SU-DHL-6 (cell line): ENCODE measurements around the gene ARHGAP1.

Experiments used
- H2AFZ ChIP-seq: fragments of 200-600 bp; sonication (generic); 2 replicates; pipeline ENCODE4 v1.6.1; 2014; ENCODE audit warnings: low read depth, mild to moderate bottlenecking, moderate library complexity, mixed read lengths, antibody characterized with exemption, low read length; ENCODE audit not compliant: severe bottlenecking
- H3F3A ChIP-seq: fragments of 200-600 bp; shearing (Covaris generic); 2 replicates; pipeline ENCODE4 v1.6.0; 2016; ENCODE audit warnings: antibody characterized with exemption, mild to moderate bottlenecking; ENCODE audit not compliant: insufficient read depth
- H3K27ac ChIP-seq: fragments of 200-600 bp; sonication (generic); 2 replicates; pipeline ENCODE4 v1.5.1; 2016; ENCODE audit warnings: low read depth, mild to moderate bottlenecking, low read length, moderate library complexity, mixed read lengths
- H3K27me3 ChIP-seq: fragments of 200-600 bp; sonication (generic), shearing (Covaris generic); 2 replicates; pipeline ENCODE4 v1.6.0; 2014; ENCODE audit warnings: mild to moderate bottlenecking, low read length
- H3K36me3 ChIP-seq: fragments of 200-600 bp; sonication (generic); 2 replicates; pipeline ENCODE4 v1.6.1; 2014; ENCODE audit warnings: mild to moderate bottlenecking, low read length, mixed read lengths
- H3K4me2 ChIP-seq: fragments of 300-600, 200-600 bp; shearing (Covaris generic), sonication (generic); 2 replicates; pipeline ENCODE4 v1.6.0; 2014; ENCODE audit warnings: low read length, low read depth, mild to moderate bottlenecking; ENCODE audit not compliant: poor library complexity, severe bottlenecking
- H3K4me3 ChIP-seq: fragments of 200-600 bp; sonication (generic); 2 replicates; pipeline ENCODE4 v1.5.1; 2014; ENCODE audit warnings: antibody characterized with exemption, low read length, mild to moderate bottlenecking, mixed read lengths; ENCODE audit not compliant: insufficient read depth, poor library complexity, severe bottlenecking
- H3K79me2 ChIP-seq: fragments of 200-600 bp; sonication (generic); 2 replicates; pipeline ENCODE4 v1.6.1; 2014; ENCODE audit warnings: mild to moderate bottlenecking, low read length, moderate library complexity; ENCODE audit not compliant: insufficient read depth
- H3K9ac ChIP-seq: fragments of 200-600 bp; sonication (generic); 2 replicates; pipeline ENCODE4 v1.7.0; 2014; ENCODE audit warnings: mild to moderate bottlenecking, low read length
- H3K9me2 ChIP-seq: fragments of 200-600 bp; sonication (generic); replicated peaks from 2 replicates; pipeline ENCODE4 v1.6.1; 2014; ENCODE audit warnings: low read length; ENCODE audit not compliant: insufficient read depth
- H3K9me3 ChIP-seq: fragments of 200-600 bp; sonication (generic); 2 replicates; pipeline ENCODE4 v1.6.1; 2014; ENCODE audit warnings: low read length, mixed read lengths; ENCODE audit not compliant: insufficient read depth
- H4K20me1 ChIP-seq: fragments of 200-600 bp; sonication (generic); 2 replicates; pipeline ENCODE4 v1.6.1; 2014; ENCODE audit warnings: low read depth, mild to moderate bottlenecking, antibody characterized with exemption, low read length, moderate library complexity, mixed read lengths
- CTCF ChIP-seq: fragments of 200-600 bp; sonication (generic); IDR thresholded peaks from one replicate; pipeline ENCODE4 v1.5.1; 2017; ENCODE audit warnings: antibody characterized with exemption, mild to moderate bottlenecking, low read length, moderate library complexity; ENCODE audit not compliant: insufficient read depth, poor library complexity, severe bottlenecking
- EZH2phosphoT487 ChIP-seq: fragments of 200-600 bp; sonication (generic), shearing (Covaris generic); conservative IDR thresholded peaks from 2 replicates; pipeline ENCODE4 v1.6.1; 2018; ENCODE audit warnings: mild to moderate bottlenecking, antibody characterized with exemption, low read length, moderate library complexity, mixed read lengths

The ARHGAP1 gene

GRCh38 chr11:46693597-46694012 lies 6.8 kb downstream of the ARHGAP1 start:
- no peak overlapping the region for H2AFZ ChIP-seq
- no peaks in the 10 kb centered on the region for H3K9me2 ChIP-seq
- peaks cover under 1% of the 10 kb centered on the region; the same call in 1 of the 2 replicates for H3K79me2 ChIP-seq
- no peaks in the 10 kb centered on the region for H3K27me3 ChIP-seq
- no peaks in the 10 kb centered on the region for H3K9me3 ChIP-seq
- H3K36me3 ChIP-seq: no peaks in the 10 kb centered on the region
- no peak overlapping the region for H3K9ac ChIP-seq
- no peaks in the 10 kb centered on the region for H3F3A ChIP-seq
- no peak overlapping the region for H3K4me2 ChIP-seq
- TF ChIP-seq CTCF (no peak), EZH2phosphoT487 (no peak)
- H3K4me3 ChIP-seq: no peak overlapping the region
- no peak overlapping the region for H3K27ac ChIP-seq
- H4K20me1 ChIP-seq: no peaks in the 10 kb centered on the region

- Histone ChIP-seq H3K27me3 (no peaks in the 10 kb centered on the region), H3F3A (no peaks in the 10 kb centered on the region), H3K27ac (no peak overlapping the region), H2AFZ (no peak overlapping the region), H3K9me3 (no peaks in the 10 kb centered on the region), H3K4me2 (no peak overlapping the region), H3K36me3 (no peaks in the 10 kb centered on the region), H3K79me2 (no peaks in the 10 kb centered on the region), H4K20me1 (no peaks in the 10 kb centered on the region), H3K9me2 (no peaks in the 10 kb centered on the region), H3K4me3 (no peak overlapping the region), H3K9ac (no peak overlapping the region)
- no peak for TF ChIP-seq EZH2phosphoT487
- TF ChIP-seq CTCF: no peak
These were observed 8.0 kb downstream of the ARHGAP1 start for GRCh38 chr11:46692450-46692849.

GRCh38 chr11:46690702-46691101 lies 9.7 kb downstream of the ARHGAP1 start:
- Histone ChIP-seq H4K20me1 (no peaks in the 10 kb centered on the region), H3F3A (no peaks in the 10 kb centered on the region), H3K9ac (no peak overlapping the region), H3K9me2 (no peaks in the 10 kb centered on the region), H3K79me2 (no peaks in the 10 kb centered on the region), H3K27me3 (no peaks in the 10 kb centered on the region), H3K9me3 (no peaks in the 10 kb centered on the region), H3K36me3 (no peaks in the 10 kb centered on the region), H3K4me2 (no peak overlapping the region), H3K4me3 (no peak overlapping the region), H3K27ac (no peak overlapping the region), H2AFZ (no peak overlapping the region)
- no peak for TF ChIP-seq CTCF
- no peak for TF ChIP-seq EZH2phosphoT487
